Keratinocyte (primary cell): Measurements from ENCODE around the gene LONP1.

Source experiments
- CTCF ChIP-seq, 3 experiments: IDR thresholded peaks in 1 of 3; conservative IDR thresholded peaks in 1 of 3; optimal IDR thresholded peaks in 1 of 3; 2 replicates in 2 of 3; 3 replicates in 1 of 3; pipeline versions ENCODE3 to v1.5.1; 2011; ENCODE audit warnings: low read length in 3 of 3, mild to moderate bottlenecking in 3 of 3, moderate library complexity in 2 of 3, control low read depth in 1 of 3, inconsistent platforms in 1 of 3; ENCODE audit not compliant: insufficient read depth in 2 of 3; ENCODE audit errors: extremely low read depth in 1 of 3
- EZH2 ChIP-seq: IDR thresholded peaks from one replicate; pipeline ENCODE4 v1.6.1; 2012; ENCODE audit warnings: inconsistent platforms, mild to moderate bottlenecking, low read length, moderate library complexity

- TF ChIP-seq CTCF (optimal IDR thresholded peaks at IDR 0.05 in 1 of 3, IDR thresholded peaks at IDR 0.05 in 1 of 3, conservative IDR thresholded peaks at IDR 0.05 in 1 of 3; ENCODE audit: extremely low read depth in 1 of 3, insufficient read depth in 2 of 3, low read length in 3 of 3) (no peak), EZH2 (no peak)
These were observed 42.8 kb downstream of the LONP1 start for GRCh38 chr19:5677136-5677535.
